ENCODE measurements around the gene AGBL1.

DNA sequence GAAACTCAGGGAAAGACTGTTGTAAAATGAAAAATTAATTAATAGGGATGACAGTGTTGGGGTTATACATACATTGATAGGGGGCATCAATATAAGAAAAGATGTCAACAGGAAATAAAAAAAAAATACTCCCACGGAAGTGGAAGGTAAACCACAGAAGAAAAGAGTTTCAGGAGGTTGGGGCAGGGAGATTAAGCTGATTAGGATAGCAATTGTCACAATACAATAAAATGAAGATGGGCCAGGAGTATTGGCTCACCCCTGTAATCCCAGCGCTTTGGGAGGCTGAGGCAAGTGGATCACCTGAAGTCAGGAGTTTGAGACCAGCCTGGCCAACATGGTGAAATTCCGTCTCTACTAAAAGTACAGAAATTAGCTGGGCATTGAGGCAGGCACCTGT, 536.1 kb downstream of the AGBL1 start:
- TF ChIP-seq POLR2A (IDR thresholded peaks at IDR 0.05): no peak
- TF ChIP-seq, protein P1, sequence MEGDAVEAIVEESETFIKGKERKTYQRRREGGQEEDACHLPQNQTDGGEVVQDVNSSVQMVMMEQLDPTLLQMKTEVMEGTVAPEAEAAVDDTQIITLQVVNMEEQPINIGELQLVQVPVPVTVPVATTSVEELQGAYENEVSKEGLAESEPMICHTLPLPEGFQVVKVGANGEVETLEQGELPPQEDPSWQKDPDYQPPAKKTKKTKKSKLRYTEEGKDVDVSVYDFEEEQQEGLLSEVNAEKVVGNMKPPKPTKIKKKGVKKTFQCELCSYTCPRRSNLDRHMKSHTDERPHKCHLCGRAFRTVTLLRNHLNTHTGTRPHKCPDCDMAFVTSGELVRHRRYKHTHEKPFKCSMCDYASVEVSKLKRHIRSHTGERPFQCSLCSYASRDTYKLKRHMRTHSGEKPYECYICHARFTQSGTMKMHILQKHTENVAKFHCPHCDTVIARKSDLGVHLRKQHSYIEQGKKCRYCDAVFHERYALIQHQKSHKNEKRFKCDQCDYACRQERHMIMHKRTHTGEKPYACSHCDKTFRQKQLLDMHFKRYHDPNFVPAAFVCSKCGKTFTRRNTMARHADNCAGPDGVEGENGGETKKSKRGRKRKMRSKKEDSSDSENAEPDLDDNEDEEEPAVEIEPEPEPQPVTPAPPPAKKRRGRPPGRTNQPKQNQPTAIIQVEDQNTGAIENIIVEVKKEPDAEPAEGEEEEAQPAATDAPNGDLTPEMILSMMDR (IDR thresholded peaks at IDR 0.05): no peak

All from prostate gland (tissue), 2 donors.